Activated CD8-positive, alpha-beta T cell treated with anti-CD3 and anti-CD28 coated beads for 36 hours (primary cell): ENCODE results near the gene MAP2K6. TPM values are rescaled to one million over a fixed set of nuclear protein-coding genes. Genes with fewer than 3 reads are reported as not detected.

Experiments
- ATAC-seq: fragments of 200-7000 bp; cut with Tn5 transposase; one replicate; pipeline ENCODE4 v1.10.0; 2021; ENCODE audit warnings: mild to moderate bottlenecking, moderate library complexity
- CTCF ChIA-PET: fragments of 350-600 bp; sonication (Branson Sonifier 250); formaldehyde crosslinking; loops from one replicate; lab custom pipeline; 2021; ENCODE audit warnings: antibody characterized with exemption; lab: Charles Lee
- POLR2A ChIA-PET: fragments of 350-600 bp; sonication (Branson Sonifier 250); formaldehyde crosslinking; loops from one replicate; lab custom pipeline; 2021; ENCODE audit warnings: antibody characterized with exemption; lab: Charles Lee
- DNase-seq: peaks from one replicate; pipeline ENCODE4 v3.0.0-alpha.2; 2020
- H3K27ac Mint-ChIP-seq: one replicate; pipeline ENCODE4 v1.8.0; 2021; ENCODE audit warnings: mild to moderate bottlenecking, mixed read lengths
- H3K27me3 Mint-ChIP-seq: one replicate; pipeline ENCODE4 v1.8.0; 2021; ENCODE audit warnings: mixed read lengths
- H3K36me3 Mint-ChIP-seq: one replicate; pipeline ENCODE4 v1.8.0; 2021; ENCODE audit warnings: low read depth, mixed read lengths
- H3K4me1 Mint-ChIP-seq: one replicate; pipeline ENCODE4 v1.8.0; 2021; ENCODE audit warnings: low read depth, mixed read lengths
- H3K4me3 Mint-ChIP-seq: one replicate; pipeline ENCODE4 v1.8.0; 2021; ENCODE audit warnings: mild to moderate bottlenecking, moderate library complexity, mixed read lengths
- H3K9me3 Mint-ChIP-seq: one replicate; pipeline ENCODE4 v1.8.0; 2021; ENCODE audit warnings: mixed read lengths
- intact Hi-C: fragments of 100-400 bp; cut with micrococcal nuclease; formaldehyde crosslinking; loops from one replicate; pipeline ENCODE4 v1.10.0; 2022
- total RNA-seq, 2 experiments: library from RNA; stranded (reverse); gene quantifications; one replicate each; pipeline ENCODE4 v1.2.3, GENCODE V29; 2021
- TF ChIP-seq, protein P1 (sequence below): fragments of 200-600 bp; IDR thresholded peaks from one replicate; pipeline ENCODE4 v1.8.0; 2022; ENCODE audit warnings: antibody characterized with exemption, mild to moderate bottlenecking

Gene MAP2K6
- total RNA-seq, 2 experiments from 2014 or later: 3.2 to 3.3 TPM

DNA sequence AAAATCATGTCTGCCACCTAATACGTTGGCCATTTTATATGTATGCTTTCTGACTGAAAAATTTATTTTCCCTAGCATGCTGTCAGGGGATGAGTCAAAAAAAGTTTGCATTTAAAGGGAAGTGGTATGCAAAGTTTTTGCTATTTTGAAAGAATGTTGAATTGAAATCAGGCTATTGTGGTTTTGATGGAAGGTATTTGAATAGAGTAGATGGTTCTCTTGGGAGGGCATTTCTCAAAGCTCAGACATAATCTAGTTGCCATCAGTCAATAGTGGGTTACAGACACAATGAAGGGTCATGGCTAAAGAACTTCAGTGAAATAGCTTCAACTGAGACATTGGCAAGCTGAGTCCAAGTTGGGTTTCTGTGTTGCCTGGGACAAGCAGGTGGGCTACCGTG, 102.4 kb downstream of the MAP2K6 start:
- Mint-ChIP-seq H3K36me3 (peaks cover 11% of the 10 kb centered on the region), H3K9me3 (no peaks in the 10 kb centered on the region), H3K27me3 (no peaks in the 10 kb centered on the region), H3K4me3 (no peak overlapping the region), H3K4me1 (peaks cover 4% of the 10 kb centered on the region), H3K27ac (no peak overlapping the region)
- CTCF ChIA-PET: interaction anchor here (0.7 to 2.4 kb wide), 3 partner anchors 8 to 122 kb away, joined by 3 to 7 read pairs (median 7); no protein-coding TSS in a partner anchor
- POLR2A ChIA-PET: interaction anchor here (1.6 kb wide), 1 partner anchor 16 kb away, joined by 4 read pairs; no protein-coding TSS in a partner anchor
- TF ChIP-seq, protein P1, sequence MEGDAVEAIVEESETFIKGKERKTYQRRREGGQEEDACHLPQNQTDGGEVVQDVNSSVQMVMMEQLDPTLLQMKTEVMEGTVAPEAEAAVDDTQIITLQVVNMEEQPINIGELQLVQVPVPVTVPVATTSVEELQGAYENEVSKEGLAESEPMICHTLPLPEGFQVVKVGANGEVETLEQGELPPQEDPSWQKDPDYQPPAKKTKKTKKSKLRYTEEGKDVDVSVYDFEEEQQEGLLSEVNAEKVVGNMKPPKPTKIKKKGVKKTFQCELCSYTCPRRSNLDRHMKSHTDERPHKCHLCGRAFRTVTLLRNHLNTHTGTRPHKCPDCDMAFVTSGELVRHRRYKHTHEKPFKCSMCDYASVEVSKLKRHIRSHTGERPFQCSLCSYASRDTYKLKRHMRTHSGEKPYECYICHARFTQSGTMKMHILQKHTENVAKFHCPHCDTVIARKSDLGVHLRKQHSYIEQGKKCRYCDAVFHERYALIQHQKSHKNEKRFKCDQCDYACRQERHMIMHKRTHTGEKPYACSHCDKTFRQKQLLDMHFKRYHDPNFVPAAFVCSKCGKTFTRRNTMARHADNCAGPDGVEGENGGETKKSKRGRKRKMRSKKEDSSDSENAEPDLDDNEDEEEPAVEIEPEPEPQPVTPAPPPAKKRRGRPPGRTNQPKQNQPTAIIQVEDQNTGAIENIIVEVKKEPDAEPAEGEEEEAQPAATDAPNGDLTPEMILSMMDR: no peak
- intact Hi-C loops: no loop called here
- ATAC-seq (no peak), DNase-seq (no peak)

DNA sequence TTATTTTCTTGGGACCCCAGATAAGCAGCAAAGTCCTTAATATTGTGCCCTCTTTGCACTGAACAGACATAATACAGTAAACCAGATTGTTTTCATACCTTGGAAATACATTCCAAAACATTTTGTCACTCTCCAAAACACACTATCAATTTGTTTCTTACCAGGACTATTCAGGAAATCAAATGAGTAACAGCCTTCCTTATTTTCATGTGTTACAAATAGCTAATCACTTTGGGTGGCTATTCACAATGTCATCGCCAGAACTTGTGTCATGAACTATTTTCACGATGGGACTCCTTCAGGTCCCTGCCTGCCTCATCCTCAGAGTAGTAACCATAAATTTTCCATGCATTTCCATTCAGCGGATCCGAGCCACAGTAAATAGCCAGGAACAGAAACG, 104.5 kb downstream of the MAP2K6 start:
- CTCF ChIA-PET: interaction anchor here (1.2 kb wide), 2 partner anchors 104 to 124 kb away, joined by 4 to 5 read pairs; partner anchors contain the start of gene MAP2K6

DNA sequence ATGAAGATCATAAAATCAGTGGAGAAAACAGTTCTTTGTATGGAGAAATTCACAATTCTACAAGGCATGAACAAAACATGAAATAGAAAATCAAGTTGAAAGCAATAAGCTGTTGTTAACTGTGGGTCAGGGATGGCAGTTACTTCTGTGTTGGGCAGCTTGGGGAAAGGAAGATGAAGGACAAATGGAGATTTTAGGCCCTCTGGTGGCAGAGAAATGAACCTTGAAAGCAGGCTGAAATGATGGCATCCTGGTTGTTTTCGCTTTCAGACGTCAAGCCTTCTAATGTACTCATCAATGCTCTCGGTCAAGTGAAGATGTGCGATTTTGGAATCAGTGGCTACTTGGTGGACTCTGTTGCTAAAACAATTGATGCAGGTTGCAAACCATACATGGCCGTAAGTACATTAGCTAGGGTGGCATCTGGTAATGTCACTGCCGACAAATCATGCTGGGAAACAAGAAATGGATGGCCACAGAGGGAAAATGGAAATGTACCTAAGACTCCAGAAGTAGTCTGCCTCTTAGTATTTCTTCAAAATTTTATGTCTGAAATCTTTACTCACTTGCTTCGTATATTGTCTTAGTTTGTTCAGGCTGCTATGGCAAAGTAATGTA, 108.9 kb downstream of the MAP2K6 start:
- TF ChIP-seq, protein P1: peak; percentile 63
- ATAC-seq: peak; percentile 37
- ChIA-PET CTCF (interaction anchor here (0.6 to 3.1 kb wide), 15 partner anchors 9 to 593 kb away, joined by 3 to 16 read pairs (median 5); no protein-coding TSS in a partner anchor), POLR2A (interaction anchor here (0.6 kb wide), 1 partner anchor 15 kb away, joined by 3 read pairs; no protein-coding TSS in a partner anchor)
- DNase-seq: peak; percentile 28
- Mint-ChIP-seq H3K27me3 (no peaks in the 10 kb centered on the region), H3K4me1 (peaks cover 2% of the 10 kb centered on the region), H3K36me3 (peaks cover 14% of the 10 kb centered on the region), H3K4me3 (no peak overlapping the region), H3K27ac (no peak overlapping the region), H3K9me3 (no peaks in the 10 kb centered on the region)
- intact Hi-C loops: loop anchor here (10.0 kb wide), 1 partner anchor 109 kb away; the partner anchor contains the start of gene MAP2K6

More for the DNA sequence above, 104.5 kb downstream of the MAP2K6 start:
- Mint-ChIP-seq H3K4me1 (peaks cover 6% of the 10 kb centered on the region), H3K4me3 (no peak overlapping the region), H3K27ac (no peak overlapping the region), H3K9me3 (no peaks in the 10 kb centered on the region), H3K36me3 (peaks cover 13% of the 10 kb centered on the region), H3K27me3 (no peaks in the 10 kb centered on the region)
- TF ChIP-seq, protein P1: no peak
- no peak for DNase-seq
- ATAC-seq: no peak
- intact Hi-C loops: no loop called here
- POLR2A ChIA-PET: no interaction called here

DNA sequence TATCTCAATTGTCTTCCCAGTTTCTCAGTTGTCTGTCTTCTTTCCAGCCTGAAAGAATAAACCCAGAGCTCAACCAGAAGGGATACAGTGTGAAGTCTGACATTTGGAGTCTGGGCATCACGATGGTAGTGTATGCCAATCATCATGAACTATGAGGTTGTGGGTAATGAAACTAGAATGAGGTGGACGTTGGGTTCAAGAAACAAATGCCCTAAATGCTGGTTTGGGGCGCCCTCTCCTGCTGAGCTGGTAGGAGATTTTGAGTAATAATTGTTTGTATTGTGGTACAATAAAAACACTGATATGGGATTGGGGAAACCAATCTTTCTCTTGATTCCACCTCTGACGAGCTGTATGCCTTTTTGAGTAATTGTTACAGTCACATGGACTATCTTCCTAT, 110.4 kb downstream of the MAP2K6 start:
- Mint-ChIP-seq H3K27me3 (no peaks in the 10 kb centered on the region), H3K27ac (no peak overlapping the region), H3K9me3 (no peaks in the 10 kb centered on the region), H3K36me3 (peaks cover 15% of the 10 kb centered on the region), H3K4me3 (no peak overlapping the region), H3K4me1 (peaks cover 2% of the 10 kb centered on the region)
- ChIA-PET POLR2A (no interaction called here), CTCF (interaction anchor here (0.8 to 3.1 kb wide), 13 partner anchors 9 to 1028 kb away, joined by 3 to 12 read pairs (median 5); partner anchors contain the start of gene MAP2K6)
- DNase-seq (no peak), ATAC-seq (no peak)
- TF ChIP-seq, protein P1: no peak
- intact Hi-C loops: loop anchor here (10.0 kb wide), 1 partner anchor 110 kb away; the partner anchor contains the start of gene MAP2K6
